C4-2B (cell line): ENCODE results near the gene DDIT3.
"Not testable (repeated sequence)": the region's sequence is repeated elsewhere in the genome, so short reads cannot be mapped to it uniquely, and the experiment has no call there.

Experiments
- H3K27ac ChIP-seq: fragments of 450-650 bp; 2 replicates; pipeline ENCODE4 v1.5.1; 2017
- ZFX ChIP-seq: fragments of 450-650 bp; IDR thresholded peaks from 2 replicates; pipeline ENCODE4 v1.6.1; 2017
- TF ChIP-seq, protein P1 (sequence below): fragments of 450-650 bp; conservative IDR thresholded peaks from 2 replicates; pipeline ENCODE4 v1.5.1; 2017; ENCODE audit warnings: mild to moderate bottlenecking

The DDIT3 gene, protein sequence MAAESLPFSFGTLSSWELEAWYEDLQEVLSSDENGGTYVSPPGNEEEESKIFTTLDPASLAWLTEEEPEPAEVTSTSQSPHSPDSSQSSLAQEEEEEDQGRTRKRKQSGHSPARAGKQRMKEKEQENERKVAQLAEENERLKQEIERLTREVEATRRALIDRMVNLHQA

DNA sequence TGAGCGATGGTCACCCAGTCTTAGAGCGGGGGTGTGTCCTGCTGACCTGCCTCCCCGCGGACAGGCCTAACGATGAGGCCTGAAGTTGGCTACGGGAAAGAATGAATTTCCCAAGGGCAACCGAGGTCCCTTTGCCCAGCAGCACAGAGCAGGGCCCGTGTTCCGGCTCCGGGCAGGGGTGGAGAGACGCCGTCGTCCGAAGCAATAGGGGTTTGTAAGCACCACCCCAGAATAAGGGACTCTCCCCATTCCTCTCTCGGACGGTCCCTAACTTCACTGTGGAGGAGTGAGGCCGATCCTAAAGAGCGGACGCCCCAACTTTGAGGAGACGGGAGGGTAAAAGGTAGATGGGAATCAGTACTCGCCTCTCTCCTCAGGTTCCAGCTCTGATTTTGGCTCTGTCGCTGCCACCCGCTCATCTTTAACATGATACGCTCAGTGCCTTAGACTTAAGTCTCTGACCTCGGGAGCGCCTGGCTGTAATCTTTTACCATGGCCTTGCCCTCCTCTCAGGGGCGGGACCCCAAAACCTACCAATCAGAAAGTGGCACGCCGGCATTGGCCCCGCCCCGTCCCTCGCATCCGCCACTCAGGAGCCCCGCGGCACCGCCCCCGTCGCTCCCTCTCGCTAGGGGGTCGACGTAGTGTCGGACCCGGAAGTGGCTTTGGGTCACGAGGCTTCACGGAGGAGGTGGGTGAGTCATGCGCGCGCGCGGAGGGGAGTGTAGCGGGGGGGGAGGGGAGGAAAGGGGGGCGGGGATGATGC lies at the start of gene DDIT3:
DDIT3 (minus strand) TSS at position 462 of the 766 bp plus-strand sequence. CDS start 3,108 bp downstream, outside the sequence.
- TF ChIP-seq, protein P1, sequence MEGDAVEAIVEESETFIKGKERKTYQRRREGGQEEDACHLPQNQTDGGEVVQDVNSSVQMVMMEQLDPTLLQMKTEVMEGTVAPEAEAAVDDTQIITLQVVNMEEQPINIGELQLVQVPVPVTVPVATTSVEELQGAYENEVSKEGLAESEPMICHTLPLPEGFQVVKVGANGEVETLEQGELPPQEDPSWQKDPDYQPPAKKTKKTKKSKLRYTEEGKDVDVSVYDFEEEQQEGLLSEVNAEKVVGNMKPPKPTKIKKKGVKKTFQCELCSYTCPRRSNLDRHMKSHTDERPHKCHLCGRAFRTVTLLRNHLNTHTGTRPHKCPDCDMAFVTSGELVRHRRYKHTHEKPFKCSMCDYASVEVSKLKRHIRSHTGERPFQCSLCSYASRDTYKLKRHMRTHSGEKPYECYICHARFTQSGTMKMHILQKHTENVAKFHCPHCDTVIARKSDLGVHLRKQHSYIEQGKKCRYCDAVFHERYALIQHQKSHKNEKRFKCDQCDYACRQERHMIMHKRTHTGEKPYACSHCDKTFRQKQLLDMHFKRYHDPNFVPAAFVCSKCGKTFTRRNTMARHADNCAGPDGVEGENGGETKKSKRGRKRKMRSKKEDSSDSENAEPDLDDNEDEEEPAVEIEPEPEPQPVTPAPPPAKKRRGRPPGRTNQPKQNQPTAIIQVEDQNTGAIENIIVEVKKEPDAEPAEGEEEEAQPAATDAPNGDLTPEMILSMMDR = no peak
- peak; percentile 56; the same call in 1 of the 2 replicates for TF ChIP-seq ZFX
- peak within 1 kb of the TSS; percentile 88 for H3K27ac ChIP-seq

DNA sequence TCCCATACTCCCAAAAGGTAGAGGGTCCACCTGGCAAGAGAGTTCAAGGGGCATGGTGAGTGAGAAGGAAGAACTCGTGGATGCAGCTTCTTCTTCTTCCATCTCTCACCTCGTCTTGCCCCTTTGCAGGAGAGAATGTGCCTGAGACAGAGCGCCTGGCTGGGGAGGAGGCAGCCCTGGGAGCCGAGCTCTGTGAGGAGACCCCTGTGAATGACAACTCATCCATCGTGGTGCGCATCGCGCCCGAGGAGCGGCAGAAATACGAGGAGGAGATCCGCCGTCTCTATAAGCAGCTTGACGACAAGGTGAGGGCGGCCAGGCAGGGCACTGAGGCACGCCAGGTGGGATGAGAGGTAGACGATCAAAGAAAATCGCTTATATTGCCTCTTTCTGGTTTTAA lies 49.5 kb upstream of the DDIT3 start:
- H3K27ac ChIP-seq = no peak overlapping the region
- TF ChIP-seq ZFX = no peak
- TF ChIP-seq, protein P1 = no peak

DNA sequence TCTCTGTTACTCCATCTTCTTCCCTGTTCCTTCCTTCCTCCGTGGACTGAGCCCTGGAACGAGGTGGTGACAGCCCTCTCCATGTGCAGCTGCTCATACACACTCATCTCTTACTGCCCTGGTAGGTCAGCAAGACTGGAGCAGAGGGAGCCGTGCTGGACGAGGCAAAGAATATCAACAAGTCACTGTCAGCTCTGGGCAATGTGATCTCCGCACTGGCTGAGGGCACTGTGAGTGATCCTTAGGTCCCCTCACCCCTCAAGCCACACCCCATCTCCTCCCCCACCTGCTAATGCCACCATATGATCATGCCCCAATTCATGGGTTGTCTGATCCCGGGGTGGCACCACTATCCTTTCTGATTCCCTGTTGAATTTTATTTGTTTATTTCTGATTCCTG lies 48.5 kb upstream of the DDIT3 start:
- no peak for TF ChIP-seq ZFX
- TF ChIP-seq, protein P1 = no peak
- H3K27ac ChIP-seq = no peak overlapping the region

DNA sequence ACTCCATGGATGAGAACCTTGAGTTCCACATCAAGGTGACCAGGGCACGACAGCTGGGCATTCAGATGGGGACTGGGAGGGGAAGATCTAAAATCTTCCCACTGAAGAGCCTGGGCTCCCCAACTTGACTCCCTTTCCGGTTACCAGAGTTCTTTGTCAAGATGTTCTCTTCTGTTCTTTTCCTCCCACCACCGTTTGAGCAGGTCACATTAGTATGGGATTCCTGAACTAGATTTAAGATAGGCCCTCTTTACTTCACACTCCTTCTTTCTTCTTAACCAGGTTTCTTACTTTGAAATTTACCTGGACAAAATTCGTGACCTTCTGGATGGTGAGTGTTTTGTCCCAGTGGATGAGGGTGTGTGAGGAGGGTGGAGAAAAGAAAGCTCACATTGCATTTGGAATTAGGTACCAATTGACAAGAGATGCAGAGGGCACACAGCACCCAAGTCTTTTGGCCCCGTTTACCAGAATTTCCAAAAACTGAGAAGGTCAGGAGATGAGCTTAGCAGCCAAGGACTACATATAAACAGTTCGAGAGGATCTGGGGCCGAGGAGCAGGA lies 43.9 kb upstream of the DDIT3 start:
- no peak overlapping the region for H3K27ac ChIP-seq
- no peak for TF ChIP-seq ZFX
- TF ChIP-seq, protein P1 = no peak

DNA sequence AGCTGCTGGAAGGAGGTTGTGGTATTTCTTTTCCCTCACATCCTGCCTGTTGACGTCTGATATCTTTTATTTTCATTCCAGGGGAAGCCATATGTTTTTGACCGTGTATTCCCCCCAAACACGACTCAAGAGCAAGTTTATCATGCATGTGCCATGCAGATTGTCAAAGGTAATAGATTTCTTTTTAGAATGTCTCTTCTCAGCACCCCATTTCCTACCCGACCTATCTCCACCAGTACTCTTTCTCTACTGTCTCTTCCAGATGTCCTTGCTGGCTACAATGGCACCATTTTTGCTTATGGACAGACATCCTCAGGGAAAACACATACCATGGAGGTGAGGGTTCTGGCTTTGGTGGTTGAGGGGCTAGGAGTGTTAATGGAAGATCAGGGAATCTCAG lies 43.0 kb upstream of the DDIT3 start:
- H3K27ac ChIP-seq = no peak overlapping the region
- TF ChIP-seq, protein P1 = no peak
- TF ChIP-seq ZFX = no peak

DNA sequence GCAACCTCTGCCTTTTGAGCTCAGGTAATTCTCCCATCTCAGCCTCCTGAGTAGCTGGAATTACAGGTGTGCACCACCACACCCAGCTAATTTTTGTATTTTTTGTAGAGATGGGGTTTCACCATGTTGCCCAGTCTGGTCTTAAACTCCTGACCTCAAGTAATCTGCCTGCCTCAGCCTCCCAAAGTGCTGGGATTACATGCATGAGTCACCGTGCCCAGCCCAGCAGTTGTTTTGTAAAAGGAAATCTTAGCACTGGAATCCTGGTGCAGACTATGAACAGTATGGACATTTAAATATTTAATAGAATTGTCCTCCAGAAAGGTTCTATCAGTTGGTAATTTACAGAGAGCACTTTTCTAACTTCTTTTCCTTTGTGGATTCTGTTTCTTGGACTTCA lies 40.8 kb upstream of the DDIT3 start:
- not testable (repeated sequence) for H3K27ac ChIP-seq

DNA sequence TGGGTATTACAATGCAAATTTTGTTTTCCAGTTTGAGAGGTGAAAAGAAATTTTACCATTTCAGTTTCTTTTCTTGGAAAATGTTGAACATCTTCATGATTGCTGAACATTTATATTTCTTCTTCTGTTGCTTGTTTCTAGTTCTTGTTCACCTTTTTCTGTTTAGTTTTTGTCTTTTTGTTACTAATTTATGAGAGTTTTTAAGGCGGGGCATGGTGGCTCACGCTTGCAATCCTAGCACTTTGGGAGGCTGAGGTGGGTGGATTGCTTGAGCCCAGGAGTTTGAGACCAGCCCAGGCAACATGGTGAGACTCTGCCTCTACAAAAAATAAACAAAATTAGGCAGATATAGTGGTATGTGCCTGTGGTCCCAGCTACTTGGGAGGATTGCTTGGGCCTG lies 40.2 kb upstream of the DDIT3 start:
- TF ChIP-seq, protein P1 = no peak
- TF ChIP-seq ZFX = no peak
- H3K27ac ChIP-seq = no peak overlapping the region
